DOHH2 (cell line): ENCODE results near the gene CENPP.

Experiments
- CTCF ChIP-seq: fragments of 200-600 bp; sonication (generic); IDR thresholded peaks from one replicate; pipeline ENCODE4 v1.5.1; 2014; ENCODE audit warnings: antibody characterized with exemption, mild to moderate bottlenecking, low read depth, low read length; ENCODE audit not compliant: poor library complexity, severe bottlenecking
- EZH2phosphoT487 ChIP-seq: fragments of 200-600 bp; sonication (generic); IDR thresholded peaks from 2 replicates; pipeline ENCODE4 v1.6.1; 2017; ENCODE audit warnings: borderline replicate concordance, mild to moderate bottlenecking, antibody characterized with exemption, low read length, moderate library complexity, mixed read lengths

- TF ChIP-seq CTCF (no peak), EZH2phosphoT487 (no peak)
Measured at GRCh38 chr9:92506184-92506857, 180.6 kb downstream of the CENPP start.
